ENCODE data around the gene TRAPPC5.

Gene TRAPPC5

GRCh38 chr19:7699003-7699402 lies 18.4 kb downstream of the TRAPPC5 start:
- no peak for TF ChIP-seq CTCF (IDR thresholded peaks at IDR 0.05; ENCODE audit: low read depth, low read length)
- H3K4me3 ChIP-seq (replicated peaks in 1 of 2; ENCODE audit: low read depth in 2 of 2, low read length in 2 of 2): no peak overlapping the region
- DNase-seq (ENCODE audit: low read depth in 2 of 2): no peak

GRCh38 chr19:7699417-7700401 lies 19.1 kb downstream of the TRAPPC5 start:
- no peak for TF ChIP-seq CTCF (IDR thresholded peaks at IDR 0.05; ENCODE audit: low read depth, low read length)
- no peak overlapping the region for H3K4me3 ChIP-seq (replicated peaks in 1 of 2; ENCODE audit: low read depth in 2 of 2, low read length in 2 of 2)
- DNase-seq (ENCODE audit: low read depth in 2 of 2): peak in 1 of 2 donors; percentile 43

- no peak for TF ChIP-seq CTCF (IDR thresholded peaks at IDR 0.05; ENCODE audit: low read depth, low read length)
- no peak for DNase-seq (ENCODE audit: low read depth in 2 of 2)
- no peak overlapping the region for H3K4me3 ChIP-seq (replicated peaks in 1 of 2; ENCODE audit: low read depth in 2 of 2, low read length in 2 of 2)
Observed at GRCh38 chr19:7701049-7701653, 20.5 kb downstream of the TRAPPC5 start.

DNA sequence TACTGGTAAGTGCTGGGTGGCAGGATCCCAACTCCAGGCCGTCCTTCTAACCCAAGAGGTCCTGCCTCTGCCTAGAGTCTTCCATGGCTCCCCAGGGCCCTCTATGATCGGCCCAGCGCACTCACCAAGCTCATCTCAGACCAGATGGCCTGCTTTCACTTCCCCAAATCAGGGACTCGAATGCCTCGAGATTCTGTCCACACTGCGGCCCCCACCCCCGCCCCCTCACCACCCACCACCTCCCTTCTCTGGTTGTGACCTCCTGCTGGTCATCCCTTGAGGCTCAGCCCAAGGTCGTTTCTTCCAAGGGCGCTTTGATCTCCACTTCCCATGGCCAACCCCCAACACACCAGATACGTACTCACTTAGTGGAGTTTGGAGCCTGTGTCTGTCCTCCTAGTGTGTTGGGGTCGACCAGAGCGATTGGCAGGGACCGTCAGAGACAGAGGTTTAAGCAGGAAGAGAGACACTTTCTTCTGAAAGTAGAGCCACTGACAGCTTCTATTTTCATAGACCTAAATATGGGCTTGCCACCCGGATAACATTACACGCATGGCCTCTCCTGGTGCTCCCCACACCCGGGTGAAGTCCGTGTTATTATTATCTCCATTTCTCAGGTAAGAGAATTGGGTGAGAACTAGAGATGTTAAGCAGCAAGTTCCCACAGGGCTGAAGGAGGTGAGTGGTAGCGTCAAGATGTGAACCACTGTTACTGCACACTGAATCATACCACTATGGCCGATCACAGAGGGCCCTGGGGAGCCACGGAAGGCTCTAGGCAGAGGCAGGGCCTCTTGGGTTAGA lies 21.2 kb downstream of the TRAPPC5 start, which contains the start of gene FCER2:
Gene FCER2 (minus strand): TSS at position 478 of the 804 bp plus-strand sequence. CDS start 2,371 bp downstream, outside the sequence.
- no peak for DNase-seq (ENCODE audit: low read depth in 2 of 2)
- TF ChIP-seq CTCF (IDR thresholded peaks at IDR 0.05; ENCODE audit: low read depth, low read length): no peak
- H3K4me3 ChIP-seq (replicated peaks in 1 of 2; ENCODE audit: low read depth in 2 of 2, low read length in 2 of 2): no peak within 1 kb of the TSS

DNA sequence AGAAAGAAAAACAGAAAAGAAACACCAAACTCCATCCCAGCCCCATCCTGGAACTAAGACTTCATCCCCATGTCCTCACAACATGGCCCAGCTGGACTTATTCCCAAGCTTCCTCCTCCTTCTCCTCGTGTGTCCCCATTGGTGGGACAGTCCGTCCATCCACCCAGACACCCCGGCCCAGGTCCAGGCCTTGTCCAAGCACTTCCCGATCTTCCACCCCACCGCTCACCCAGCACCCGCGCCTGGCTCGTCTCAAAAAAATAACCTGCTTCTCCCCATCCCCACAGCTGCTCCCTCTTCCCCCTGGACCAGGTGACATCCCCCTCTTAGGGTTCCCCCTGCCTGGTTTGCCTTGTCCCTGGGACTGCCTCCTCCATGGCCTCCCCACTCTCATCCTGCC lies 22.7 kb downstream of the TRAPPC5 start:
- H3K4me3 ChIP-seq (replicated peaks in 1 of 2; ENCODE audit: low read depth in 2 of 2, low read length in 2 of 2): no peak overlapping the region
- no peak for TF ChIP-seq CTCF (IDR thresholded peaks at IDR 0.05; ENCODE audit: low read depth, low read length)

DNA sequence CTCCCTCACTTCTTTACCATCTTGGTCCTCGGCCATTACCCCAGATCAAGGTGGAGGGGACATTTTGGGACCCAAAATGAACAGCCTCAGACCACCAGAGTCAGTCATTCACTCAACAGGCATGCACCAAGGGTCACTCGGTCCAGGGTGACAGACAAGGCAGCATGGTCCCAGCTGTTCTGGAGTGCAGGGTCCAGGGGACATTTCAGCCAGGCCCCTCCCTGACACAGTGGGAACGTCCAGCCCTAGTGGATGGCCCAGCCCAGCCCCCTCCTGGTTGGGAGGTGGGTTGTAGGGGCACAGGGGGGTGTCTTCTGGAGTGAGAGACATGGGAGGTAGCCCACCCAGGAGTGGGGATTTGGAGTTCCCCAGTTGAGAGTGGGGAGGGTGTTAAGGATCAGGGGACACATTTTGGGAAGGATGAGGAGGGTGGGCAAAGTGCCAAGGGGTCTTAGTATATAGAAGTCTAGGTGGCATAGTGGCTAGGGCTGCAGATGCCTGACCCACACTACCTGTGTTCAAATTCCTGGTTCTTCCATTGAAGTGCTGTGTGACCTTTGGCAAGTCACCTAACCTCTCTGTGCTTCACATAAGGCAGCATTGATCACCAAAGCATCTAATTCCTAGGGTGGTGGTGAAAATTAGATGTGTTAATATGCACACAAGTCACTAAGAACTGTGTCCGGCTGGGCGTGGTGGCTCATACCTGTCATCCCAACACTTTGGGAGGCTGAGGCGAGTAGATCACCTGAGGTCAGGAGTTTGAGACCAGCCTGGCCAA lies 23.8 kb downstream of the TRAPPC5 start:
- no peak for TF ChIP-seq CTCF (IDR thresholded peaks at IDR 0.05; ENCODE audit: low read depth, low read length)
- no peak overlapping the region for H3K4me3 ChIP-seq (replicated peaks in 1 of 2; ENCODE audit: low read depth in 2 of 2, low read length in 2 of 2)
- DNase-seq (ENCODE audit: low read depth in 2 of 2): no peak

More for the DNA sequence above, 22.7 kb downstream of the TRAPPC5 start:
- DNase-seq (ENCODE audit: low read depth in 2 of 2): peak in 1 of 2 donors; percentile 5
